Measurements from ENCODE around the gene FZD7. TPM values are rescaled to one million over a fixed set of nuclear protein-coding genes. Genes with fewer than 3 reads are reported as not detected.

The FZD7 gene
- total RNA-seq, 1 donor from 2014 or later = 32.5 TPM

DNA sequence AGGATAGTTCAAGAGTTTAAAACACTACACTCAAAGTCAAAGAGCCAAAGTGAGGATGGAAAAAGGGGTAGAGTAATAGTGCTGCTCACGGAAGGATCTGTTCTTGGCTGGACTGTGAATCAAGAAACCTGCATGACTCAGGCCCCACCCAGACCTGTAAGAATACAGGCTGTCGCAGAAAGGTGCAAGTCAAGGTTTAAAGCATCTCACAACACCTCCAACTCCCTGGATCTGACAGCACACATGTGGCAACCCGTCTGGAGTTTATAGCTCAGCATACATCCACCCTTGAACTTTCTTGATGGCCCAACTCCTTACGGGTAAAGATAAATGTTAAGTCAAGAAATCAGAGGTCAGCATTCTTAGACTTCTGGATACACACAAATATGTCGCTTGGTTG is 45.7 kb downstream of the FZD7 start:
- H3K4me3 ChIP-seq = no peak overlapping the region
- intact Hi-C loops (cut with DNase I) = no loop called here
- H3K4me1 ChIP-seq = no peaks in the 10 kb centered on the region
- no peaks in the 10 kb centered on the region for H3K9me3 ChIP-seq
- TF ChIP-seq, protein P1, sequence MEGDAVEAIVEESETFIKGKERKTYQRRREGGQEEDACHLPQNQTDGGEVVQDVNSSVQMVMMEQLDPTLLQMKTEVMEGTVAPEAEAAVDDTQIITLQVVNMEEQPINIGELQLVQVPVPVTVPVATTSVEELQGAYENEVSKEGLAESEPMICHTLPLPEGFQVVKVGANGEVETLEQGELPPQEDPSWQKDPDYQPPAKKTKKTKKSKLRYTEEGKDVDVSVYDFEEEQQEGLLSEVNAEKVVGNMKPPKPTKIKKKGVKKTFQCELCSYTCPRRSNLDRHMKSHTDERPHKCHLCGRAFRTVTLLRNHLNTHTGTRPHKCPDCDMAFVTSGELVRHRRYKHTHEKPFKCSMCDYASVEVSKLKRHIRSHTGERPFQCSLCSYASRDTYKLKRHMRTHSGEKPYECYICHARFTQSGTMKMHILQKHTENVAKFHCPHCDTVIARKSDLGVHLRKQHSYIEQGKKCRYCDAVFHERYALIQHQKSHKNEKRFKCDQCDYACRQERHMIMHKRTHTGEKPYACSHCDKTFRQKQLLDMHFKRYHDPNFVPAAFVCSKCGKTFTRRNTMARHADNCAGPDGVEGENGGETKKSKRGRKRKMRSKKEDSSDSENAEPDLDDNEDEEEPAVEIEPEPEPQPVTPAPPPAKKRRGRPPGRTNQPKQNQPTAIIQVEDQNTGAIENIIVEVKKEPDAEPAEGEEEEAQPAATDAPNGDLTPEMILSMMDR (IDR thresholded peaks at IDR 0.05) = no peak
- no peak for DNase-seq (ENCODE audit: low spot score in 2 of 2)
- H3K36me3 ChIP-seq = no peaks in the 10 kb centered on the region
- no peak overlapping the region for H3K27ac ChIP-seq
- no peaks in the 10 kb centered on the region for H3K27me3 ChIP-seq

DNA sequence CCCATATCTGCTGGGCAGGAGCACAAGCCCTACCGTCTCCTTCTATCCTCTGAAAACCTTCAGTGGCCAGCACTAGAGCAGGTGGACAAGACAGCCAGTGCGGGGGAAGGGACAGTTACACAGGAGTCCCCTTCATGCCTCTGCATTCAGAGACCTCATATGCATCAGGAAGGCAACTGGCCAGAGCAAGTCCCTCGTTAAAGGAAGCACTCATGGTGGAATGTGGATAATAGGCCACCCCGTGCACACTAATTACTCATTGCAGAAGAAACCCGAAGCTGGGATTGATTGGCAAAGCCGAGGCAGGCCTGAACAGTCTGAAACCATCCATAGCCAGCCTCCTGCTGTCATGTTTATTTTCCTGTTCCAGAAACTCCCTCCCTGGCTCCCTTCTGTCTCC is 50.6 kb downstream of the FZD7 start:
- H3K4me1 ChIP-seq = no peaks in the 10 kb centered on the region
- no peak overlapping the region for H3K4me3 ChIP-seq
- intact Hi-C loops (cut with DNase I) = no loop called here
- no peak for DNase-seq (ENCODE audit: low spot score in 2 of 2)
- H3K36me3 ChIP-seq = no peaks in the 10 kb centered on the region
- H3K27ac ChIP-seq = no peak overlapping the region
- no peaks in the 10 kb centered on the region for H3K9me3 ChIP-seq
- TF ChIP-seq, protein P1 (IDR thresholded peaks at IDR 0.05) = no peak
- H3K27me3 ChIP-seq = no peaks in the 10 kb centered on the region

Other genes with a start within 250 kb of the FZD7 start
- gene CDK15, start 227.3 kb upstream of the FZD7 start, total RNA-seq = 1.5 TPM
- gene KIAA2012, start 39.4 kb downstream of the FZD7 start, total RNA-seq = 0.11 TPM
- 208 TPM for gene SUMO1, start 204.7 kb downstream of the FZD7 start, total RNA-seq
- gene NOP58, start 231.9 kb downstream of the FZD7 start, total RNA-seq = 65.8 TPM